Breast epithelium (tissue), 3 donors: Measurements from ENCODE around the gene DBN1.

ENCODE experiments used
- CTCF ChIP-seq, 3 donors: fragments of 450-650 bp; IDR thresholded peaks; one replicate each; pipeline ENCODE4 v1.5.1; 2016 to 2017; ENCODE audit warnings: antibody characterized with exemption in 3 of 3, mild to moderate bottlenecking in 3 of 3, moderate library complexity in 3 of 3
- POLR2A ChIP-seq: fragments of 450-650 bp; IDR thresholded peaks from one replicate; pipeline ENCODE4 v1.6.1; 2016; ENCODE audit warnings: antibody characterized with exemption, mild to moderate bottlenecking, moderate library complexity
- POLR2AphosphoS5 ChIP-seq, 3 donors: sonication (generic); formaldehyde crosslinking; IDR thresholded peaks; one replicate each; pipeline ENCODE4 v1.6.1; 2017; ENCODE audit warnings: antibody characterized with exemption in 3 of 3

- TF ChIP-seq POLR2A (no peak), CTCF (IDR thresholded peaks at IDR 0.05) (no peak), POLR2AphosphoS5 (IDR thresholded peaks at IDR 0.05) (no peak)
Measured at GRCh38 chr5:177487144-177487543, 13.7 kb upstream of the DBN1 start.
